Measurements from ENCODE around the gene CACNB2. TPM values are rescaled to one million over a fixed set of nuclear protein-coding genes. Genes with fewer than 3 reads are reported as not detected.
"Not testable (repeated sequence)": the region's sequence is repeated elsewhere in the genome, so short reads cannot be mapped to it uniquely, and the experiment has no call there.

CACNB2 gene
- total RNA-seq, 2 donors from 2014 or later: 23.7 to 34.3 TPM

DNA sequence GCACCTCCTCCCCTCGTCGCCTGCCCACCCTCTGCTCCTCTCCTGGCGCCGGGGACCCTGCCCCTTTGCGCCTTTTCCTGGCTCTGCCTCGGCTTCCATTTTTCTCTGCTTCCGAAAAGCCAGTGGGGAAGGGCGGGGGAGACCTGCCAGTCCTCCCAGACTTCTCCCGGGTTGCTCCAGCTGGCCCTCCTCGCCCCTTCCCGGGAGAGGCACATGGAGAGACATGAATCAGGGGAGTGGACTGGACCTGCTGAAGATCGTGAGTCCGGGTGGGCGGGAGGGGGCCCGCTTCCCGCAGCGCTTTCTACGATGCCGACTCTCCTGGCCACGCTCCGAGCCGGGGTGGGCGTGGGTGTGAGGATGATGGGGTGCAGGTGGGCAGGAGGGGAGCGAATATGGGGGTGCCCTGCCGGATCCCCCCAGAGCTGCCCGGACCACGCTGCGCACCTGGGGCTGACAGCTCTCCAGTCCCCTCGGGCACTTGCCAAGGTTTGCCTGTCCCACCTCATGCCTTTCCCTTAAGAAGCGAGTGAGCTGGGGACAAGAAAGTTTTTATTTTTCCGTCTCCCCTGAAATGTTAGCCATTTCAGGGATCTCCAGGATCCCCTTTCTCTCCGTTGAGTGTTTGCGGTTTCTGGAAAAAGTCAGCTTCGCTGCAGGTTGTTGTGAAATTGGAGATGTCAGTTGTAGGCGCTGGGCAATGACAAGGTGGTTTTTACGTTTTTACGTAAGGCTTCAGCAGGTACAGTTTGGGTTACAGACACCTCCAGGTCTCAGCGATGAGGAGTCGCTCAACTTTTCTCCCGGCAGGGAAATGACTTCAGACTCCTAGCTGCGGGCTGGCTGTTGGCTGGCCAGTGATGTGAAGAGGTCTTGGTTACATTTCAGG, 977 bp downstream of the CACNB2 start:
- ATAC-seq (peak; percentile 36 to 62), DNase-seq (peak; percentile 30)
- intact Hi-C loops (cut with DNase I): loop anchor here in 1 of 2 donors (2.0 to 10.0 kb wide), 3 partner anchors 71 to 296 kb away; no protein-coding TSS in a partner anchor

DNA sequence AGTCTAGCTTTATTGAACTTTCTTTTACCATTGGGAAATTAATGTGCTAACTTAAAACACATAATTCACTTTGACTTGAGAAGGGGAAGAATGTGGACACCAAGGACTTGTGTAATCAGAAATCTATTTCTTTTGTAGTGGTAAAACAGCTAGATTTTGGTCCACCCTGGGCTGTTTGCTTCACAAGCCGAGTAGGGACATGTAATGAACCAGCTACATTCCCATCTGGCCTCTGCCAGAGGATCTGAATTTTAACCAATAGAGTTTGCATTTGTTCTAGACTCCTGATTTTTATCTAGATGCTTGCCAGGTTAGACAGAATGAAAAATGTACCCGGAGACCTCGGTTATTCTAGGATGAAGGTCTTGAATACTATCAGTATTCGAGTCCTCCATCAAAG, 1.9 kb downstream of the CACNB2 start:
- intact Hi-C loops (cut with DNase I): loop anchor here in 1 of 2 donors (5.0 to 10.0 kb wide), 2 partner anchors 70 to 297 kb away; no protein-coding TSS in a partner anchor
- DNase-seq (no peak), ATAC-seq (no peak)

DNA sequence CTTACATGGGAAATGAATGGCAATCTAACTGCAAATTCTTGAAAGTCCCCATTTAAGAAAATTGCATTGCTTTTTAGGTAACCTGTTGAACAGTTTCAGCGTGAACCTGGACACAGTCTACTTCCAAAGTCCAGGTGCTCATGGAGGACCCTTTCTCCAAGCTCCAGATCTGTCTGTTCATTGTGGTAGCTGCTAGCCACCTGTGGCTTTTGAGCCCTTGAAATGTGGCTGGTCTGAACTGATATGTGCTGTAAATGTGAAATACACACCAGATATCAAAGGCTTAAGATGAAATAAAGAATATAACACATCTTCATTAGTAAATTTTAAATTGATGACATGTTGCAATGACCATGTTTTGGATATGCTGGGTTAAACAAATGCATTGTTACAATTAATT, 4.2 kb downstream of the CACNB2 start:
- no peak for ATAC-seq
- intact Hi-C loops (cut with DNase I): loop anchor here in 1 of 2 donors (5.0 to 10.0 kb wide), 2 partner anchors 68 to 300 kb away; no protein-coding TSS in a partner anchor
- no peak for DNase-seq

DNA sequence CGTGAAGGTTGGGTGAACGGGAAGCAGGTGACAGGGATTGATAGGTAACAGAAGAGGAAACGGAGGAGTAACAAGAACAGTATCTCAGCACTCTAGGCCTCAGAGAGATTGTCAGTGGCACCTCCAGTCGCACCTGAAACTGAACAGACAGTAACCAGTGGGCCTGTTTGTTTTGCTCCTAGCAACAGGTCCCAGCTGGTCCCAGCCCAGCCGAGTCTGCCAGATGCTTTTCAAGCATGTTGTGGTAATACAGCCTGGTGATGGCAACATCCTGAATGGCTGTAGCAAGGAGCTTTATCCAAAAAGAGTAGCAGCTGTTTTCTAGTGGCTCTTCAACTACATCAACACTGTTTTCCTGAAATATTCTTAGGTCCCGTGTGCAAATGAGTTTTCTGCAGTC, 4.7 kb downstream of the CACNB2 start:
- peak; percentile 21 to 43 for ATAC-seq
- DNase-seq: peak; percentile 60
- intact Hi-C loops (cut with DNase I): loop anchor here in 1 of 2 donors (5.0 to 10.0 kb wide), 2 partner anchors 67 to 300 kb away; no protein-coding TSS in a partner anchor

DNA sequence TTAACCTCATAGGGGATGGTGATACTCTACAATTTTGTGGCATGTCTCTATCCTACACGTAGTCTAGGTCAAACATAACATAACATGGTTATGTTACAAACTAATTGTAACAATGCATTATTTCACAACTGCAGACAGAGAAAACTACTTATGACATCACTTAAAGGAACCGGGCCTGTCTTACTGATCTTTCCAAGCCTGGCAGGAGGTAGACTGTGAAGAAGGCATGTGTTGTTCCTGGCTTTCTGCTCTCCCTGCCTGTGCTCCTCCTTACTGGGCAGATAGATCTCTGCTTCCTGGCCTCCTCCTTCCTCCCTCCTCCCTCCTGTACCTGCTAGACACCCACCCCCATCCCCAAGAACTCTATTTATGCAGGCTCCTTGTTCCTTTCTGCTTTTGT, 5.4 kb downstream of the CACNB2 start:
- peak in 1 of 2 donors; percentile 61 for ATAC-seq
- no peak for DNase-seq
- intact Hi-C loops (cut with DNase I): loop anchor here in 1 of 2 donors (10.0 kb wide), 1 partner anchor 301 kb away; no protein-coding TSS in a partner anchor

DNA sequence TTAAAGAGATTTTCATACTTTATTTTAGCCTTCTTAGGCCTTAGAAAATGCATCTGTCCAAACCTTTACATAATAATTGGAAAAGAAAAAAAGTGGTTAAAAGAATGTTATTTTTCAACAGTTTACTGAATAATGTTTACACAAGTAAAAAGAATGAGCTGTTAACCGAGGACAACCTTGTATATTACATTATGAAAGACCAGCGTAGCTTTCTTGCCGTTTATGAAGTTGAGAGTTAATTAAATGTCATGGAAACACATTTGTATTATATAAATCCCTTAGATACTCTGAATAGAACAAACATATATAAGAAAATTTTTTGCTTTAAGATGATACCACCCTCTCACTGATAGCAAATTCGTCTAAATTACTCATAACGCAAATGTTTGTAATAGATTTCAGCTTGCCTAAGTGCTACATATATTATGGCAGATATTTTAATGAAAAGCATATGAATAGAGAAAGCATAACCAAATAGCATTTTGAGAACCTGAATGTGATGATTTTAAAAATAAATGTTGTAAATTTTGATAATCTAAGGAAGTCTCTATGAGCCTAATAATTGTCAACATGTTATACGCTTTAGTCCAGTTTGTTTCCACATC, 9.1 kb downstream of the CACNB2 start:
- intact Hi-C loops (cut with DNase I): loop anchor here in 1 of 2 donors (10.0 kb wide), 1 partner anchor 304 kb away; no protein-coding TSS in a partner anchor
- no peak for ATAC-seq

DNA sequence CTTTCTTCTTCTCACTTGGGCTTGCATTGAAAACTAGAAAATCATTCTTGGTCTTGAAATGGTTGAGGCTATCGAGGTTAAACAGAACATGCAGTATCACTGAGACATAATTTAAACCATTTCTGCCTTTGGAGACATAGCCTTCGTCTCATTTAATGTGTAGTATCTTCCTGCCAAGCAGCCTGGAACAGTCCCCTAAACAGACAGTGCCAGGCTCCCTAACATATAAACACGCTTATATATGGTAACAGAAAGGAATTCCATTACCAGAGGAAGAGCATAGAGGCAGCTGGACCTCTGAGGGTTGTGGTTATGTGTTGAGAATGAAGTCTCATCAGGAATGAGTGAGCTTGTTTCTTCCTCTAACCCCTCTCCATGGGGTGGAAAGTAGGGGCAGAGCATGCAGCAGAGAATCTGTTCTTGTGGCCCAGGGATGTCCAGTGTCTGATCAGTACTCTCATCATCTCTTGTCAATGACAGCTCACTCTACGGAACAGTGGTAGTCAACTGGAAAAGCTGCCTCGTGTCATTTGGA, 11.2 kb downstream of the CACNB2 start:
- no peak for DNase-seq
- no peak for ATAC-seq
- intact Hi-C loops (cut with DNase I): no loop called here

More for the DNA sequence above, 9.1 kb downstream of the CACNB2 start:
- no peak for DNase-seq

DNA sequence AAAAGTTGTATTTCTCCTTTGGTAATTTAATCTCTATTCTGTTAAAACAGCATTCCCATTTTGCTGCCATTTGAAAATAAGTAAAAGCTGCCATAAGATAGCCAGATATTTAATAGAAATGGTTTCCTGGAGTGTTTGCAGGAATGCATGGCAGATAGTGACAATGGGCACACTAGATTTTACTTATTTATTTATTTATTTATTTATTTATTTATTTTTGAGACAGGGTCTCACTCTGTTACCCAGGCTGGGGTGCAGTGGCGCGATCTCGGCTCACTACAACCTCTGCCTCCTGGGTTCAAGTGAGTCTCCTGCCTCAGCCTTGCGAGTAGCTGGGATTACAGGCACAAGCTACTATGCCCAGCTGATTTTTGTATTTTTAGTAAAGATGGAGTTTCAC, 13.2 kb downstream of the CACNB2 start:
- ATAC-seq; intact Hi-C loops (cut with DNase I); DNase-seq: not testable (repeated sequence)

DNA sequence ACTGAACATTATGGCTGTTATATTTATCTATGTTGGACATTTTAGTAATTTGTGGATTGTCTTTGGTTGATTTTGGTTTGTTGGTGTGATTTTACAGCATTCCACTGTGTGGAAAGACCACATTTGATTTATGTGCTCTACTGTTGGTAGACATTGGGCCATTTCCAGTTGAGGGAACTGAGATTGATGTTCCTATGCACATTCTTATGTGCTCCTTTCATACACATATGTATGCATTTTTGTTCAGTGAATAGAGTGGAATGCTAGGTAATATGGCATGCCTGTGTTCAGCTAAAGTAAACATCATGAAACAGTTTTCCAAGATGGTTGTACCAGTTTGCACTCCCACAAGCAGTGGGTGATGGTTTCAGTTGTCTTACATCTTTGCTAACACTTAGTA, 15.1 kb downstream of the CACNB2 start:
- no peak for ATAC-seq
- intact Hi-C loops (cut with DNase I): no loop called here
- no peak for DNase-seq

DNA sequence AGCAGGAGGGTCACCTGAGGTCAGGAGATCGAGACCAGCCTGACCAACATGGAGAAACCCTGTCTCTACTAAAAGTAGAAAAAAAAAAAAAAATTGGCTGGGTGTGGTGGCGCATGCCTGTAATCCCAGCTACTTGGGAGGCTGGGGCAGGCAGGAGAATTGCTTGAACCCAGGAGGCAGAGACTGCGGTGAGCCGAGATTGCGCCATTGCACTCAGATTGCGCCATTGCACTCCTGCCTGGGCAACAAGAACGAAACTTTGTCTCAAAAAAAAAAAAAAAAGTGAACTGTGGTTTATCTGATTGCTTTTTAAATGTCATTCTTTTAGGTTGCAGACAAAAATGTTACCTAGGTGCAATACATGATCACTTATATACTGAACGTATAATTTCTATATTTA, 16.6 kb downstream of the CACNB2 start:
- intact Hi-C loops (cut with DNase I); DNase-seq; ATAC-seq: not testable (repeated sequence)

DNA sequence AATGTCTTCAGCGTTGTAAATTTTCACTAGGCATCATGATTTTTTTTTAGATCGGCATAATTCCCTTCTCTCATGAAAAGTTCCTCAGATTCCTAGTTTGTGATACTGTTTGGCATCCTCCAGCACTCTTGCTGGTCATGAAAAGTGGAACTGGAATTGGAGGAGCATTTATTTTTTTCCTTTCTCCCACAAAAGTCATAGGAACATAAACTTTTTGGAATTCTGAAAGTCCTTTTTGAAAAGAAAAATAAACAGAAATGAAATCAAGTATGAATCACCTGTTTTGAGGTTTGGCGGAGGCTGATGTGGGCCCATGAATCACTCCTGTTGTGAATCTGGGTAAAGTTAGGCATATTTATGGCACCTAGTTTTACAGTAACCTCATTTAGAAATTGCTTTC, 17.7 kb downstream of the CACNB2 start:
- intact Hi-C loops (cut with DNase I): no loop called here
- peak in 1 of 2 donors; percentile 82 for ATAC-seq

DNA sequence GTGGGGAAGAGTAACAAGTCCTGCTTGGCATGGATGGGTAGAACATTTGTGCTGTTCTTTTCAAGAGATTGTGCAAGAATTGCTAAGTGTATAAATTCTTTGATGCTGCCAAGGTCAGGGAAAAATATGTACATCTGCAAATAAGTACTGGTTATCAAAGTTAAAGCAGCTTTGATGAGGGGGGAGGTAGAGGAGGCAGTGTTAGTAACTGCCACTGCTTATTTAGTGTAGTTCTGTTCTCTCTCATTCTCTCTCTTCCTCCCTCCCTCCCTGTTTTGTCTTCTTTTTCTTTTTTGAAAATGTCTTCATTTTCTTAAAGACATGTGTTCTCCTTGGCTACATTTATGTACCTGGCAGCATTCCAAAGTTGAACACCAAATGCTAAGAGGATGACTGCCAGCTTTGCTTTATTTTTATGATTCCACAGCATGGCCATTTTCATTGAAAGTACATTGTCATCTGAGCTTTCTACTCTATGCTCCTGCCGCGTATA, 18.6 kb downstream of the CACNB2 start:
- intact Hi-C loops (cut with DNase I): no loop called here
- ATAC-seq: peak in 1 of 2 donors; percentile 75

More for the DNA sequence above, 17.7 kb downstream of the CACNB2 start:
- no peak for DNase-seq

DNA sequence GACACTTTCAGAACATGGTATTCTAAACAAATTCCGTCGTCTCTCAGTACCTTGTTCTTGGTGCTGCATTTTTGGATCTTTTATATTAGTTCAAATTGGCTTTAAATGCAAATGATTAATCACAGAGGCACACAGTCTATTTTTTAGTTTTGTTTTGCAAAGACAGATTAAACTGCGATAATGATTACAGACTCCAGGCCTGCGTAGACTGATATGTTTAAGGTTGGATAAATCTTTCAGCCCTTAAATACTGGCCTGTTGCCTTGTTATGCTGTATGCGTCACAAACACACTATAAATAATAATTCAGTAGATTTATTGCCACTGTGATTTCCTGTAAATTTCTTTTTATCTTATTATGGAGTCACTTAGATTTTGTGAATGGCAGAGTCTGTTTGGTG, 19.3 kb downstream of the CACNB2 start:
- ATAC-seq (no peak), DNase-seq (no peak)
- intact Hi-C loops (cut with DNase I): no loop called here

More for the DNA sequence above, 18.6 kb downstream of the CACNB2 start:
- DNase-seq: no peak

DNA sequence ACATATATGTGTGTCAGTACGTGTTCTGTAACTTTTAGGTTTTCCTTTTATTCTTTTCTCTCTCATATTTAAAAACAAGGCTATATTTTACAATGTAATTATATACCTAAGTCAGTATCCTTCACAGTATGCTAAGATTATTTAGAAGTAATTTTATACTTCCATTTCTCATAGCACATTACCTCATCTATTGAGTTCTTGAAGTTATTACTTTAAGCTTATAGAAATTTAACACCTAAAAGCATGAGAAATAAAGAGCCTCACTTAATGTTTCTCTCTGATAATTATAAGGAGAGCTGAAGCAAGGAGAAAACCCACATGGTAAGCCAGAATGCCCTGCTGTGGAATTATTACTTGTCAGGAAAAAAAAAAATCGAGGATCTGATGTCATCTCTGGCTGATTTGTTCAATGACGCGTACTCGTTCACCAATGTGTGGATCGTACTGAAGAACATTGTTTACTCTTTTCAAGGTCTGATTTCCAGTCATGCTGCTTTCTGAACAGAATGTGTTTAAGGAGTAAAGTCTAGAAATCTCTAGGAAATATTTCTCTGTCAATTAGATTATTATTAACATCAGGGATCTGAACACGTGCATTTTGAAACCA, 21.9 kb downstream of the CACNB2 start:
- no peak for ATAC-seq
- intact Hi-C loops (cut with DNase I): no loop called here
- no peak for DNase-seq

DNA sequence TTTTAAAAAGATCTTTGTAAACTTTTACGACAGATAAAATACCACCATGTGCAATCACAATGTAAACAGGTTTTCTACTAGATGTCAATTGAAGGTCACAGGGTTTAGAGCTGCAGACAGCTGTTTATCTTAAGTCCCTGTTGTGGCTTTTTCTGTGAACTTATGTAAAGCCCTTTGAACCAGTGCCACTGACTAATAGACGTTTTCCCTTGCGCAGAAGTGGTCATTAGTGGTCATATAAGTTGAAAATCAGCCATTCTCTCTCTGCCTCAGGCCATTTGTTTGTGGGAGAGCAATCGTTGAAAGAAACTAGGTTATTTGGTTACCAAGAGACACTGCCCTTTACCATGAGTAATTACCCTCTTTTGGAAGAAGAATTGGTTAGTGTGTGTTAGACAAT, 23.9 kb downstream of the CACNB2 start:
- no peak for ATAC-seq
- intact Hi-C loops (cut with DNase I): no loop called here

DNA sequence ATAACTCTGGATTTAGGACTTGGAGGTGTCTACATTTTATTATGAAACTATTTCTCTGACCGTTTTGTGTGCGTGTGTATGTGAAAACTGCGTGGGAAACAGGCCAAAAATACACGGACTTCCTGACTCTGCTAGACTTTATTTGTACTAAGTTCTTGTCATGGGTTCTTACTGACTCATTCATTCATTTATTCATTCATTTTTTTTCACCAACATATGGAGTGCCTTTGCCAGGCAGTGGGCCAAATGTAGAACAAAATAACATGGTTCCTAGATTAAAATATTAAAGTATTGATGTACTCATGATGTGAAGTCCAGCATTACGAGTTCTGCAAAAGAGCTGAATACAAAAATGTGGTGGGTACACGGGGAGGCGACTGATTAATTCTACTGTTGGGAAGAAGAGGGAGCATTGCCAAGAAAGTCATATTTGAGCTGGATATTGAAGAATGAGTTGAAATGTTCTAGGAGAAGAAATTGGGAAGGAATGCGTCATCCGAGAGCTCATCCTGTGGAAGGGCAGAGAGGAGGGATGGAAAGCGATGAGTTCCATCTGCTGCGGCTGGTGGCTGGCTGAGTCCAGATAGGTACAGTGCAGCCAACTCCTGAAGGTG, 24.6 kb downstream of the CACNB2 start:
- no peak for DNase-seq
- ATAC-seq: no peak
- intact Hi-C loops (cut with DNase I): no loop called here

More for the DNA sequence above, 23.9 kb downstream of the CACNB2 start:
- no peak for DNase-seq

DNA sequence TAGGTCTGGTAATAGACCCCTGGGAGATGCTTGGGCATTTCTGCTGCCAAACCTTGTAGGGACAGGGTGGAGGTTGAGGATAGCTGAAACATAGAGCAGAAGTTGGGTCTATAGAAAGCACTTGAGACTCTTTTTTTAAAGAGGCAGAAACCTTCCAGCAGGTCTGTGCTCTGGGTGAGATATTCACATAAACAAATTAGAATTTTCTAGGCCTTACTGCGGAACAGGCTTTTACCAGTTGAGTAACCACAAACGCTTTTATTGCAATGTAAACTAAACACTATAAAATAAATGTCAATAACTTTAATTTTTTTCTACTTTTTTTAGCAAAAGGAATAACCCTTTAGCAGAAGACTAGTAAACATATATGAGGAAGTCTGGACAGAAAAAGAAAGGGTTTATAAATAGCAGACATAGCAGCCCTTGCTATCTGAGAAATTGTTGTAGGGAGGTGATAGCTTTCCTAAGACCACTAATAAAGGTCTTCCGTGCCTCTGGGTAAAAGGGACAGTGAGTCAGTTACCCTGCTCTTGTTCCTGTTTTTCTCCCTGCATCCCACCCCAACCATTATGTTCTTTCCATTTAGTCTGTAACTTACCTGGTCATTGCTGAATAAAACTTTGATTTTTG, 38.7 kb downstream of the CACNB2 start:
- peak in 1 of 2 donors; percentile 18 for ATAC-seq
- intact Hi-C loops (cut with DNase I): no loop called here
- DNase-seq: no peak

DNA sequence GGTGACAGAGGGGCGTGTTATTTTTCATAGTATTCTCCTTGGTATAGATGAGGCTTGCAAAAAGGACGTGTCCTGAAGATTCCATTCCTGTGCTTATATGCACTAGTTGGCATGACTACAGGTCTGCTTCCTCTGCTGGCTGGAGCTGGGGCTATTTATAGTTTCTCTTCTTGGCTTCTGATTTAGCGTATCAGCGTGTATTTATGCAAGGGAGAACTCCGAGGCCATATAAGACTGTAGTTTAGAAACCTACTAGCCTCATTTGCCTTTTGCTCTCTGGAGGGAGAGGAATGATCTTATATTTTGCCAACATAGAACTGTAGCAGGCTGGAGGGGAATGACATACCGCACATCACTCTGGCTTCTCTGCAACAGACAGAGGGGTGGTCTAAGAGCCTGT, 39.7 kb downstream of the CACNB2 start:
- peak; percentile 94 to 96 for ATAC-seq
- DNase-seq: no peak
- intact Hi-C loops (cut with DNase I): no loop called here
